Neural crest cell (in vitro differentiated cells): ENCODE data around the gene LCTL. TPM values are rescaled to one million over a fixed set of nuclear protein-coding genes. Genes with fewer than 3 reads are reported as not detected.

Source experiments
- DNase-seq: peaks from one replicate; pipeline ENCODE4 v3.0.0; 2021; ENCODE audit warnings: low read depth, mixed read lengths, low spot score
- H3K27ac Mint-ChIP-seq: one replicate; pipeline ENCODE4 v1.8.0; 2021; ENCODE audit warnings: mild to moderate bottlenecking, mixed read lengths; ENCODE audit not compliant: unreplicated experiment
- H3K27me3 Mint-ChIP-seq: 2 replicates; pipeline ENCODE4 v1.8.0; 2021; ENCODE audit warnings: low read depth, mild to moderate bottlenecking, mixed read lengths
- H3K36me3 Mint-ChIP-seq: 2 replicates; pipeline ENCODE4 v1.8.0; 2021; ENCODE audit warnings: low read depth, mild to moderate bottlenecking, mixed read lengths
- H3K4me1 Mint-ChIP-seq: 2 replicates; pipeline ENCODE4 v1.8.0; 2021; ENCODE audit warnings: mixed read lengths
- H3K4me3 Mint-ChIP-seq: one replicate; pipeline ENCODE4 v1.8.0; 2021; ENCODE audit warnings: mild to moderate bottlenecking, mixed read lengths
- H3K9me3 Mint-ChIP-seq: 2 replicates; pipeline ENCODE4 v1.8.0; 2021; ENCODE audit warnings: mixed read lengths
- CTCF ChIP-seq: fragments of 200-600 bp; sonication (generic); conservative IDR thresholded peaks from 2 replicates; pipeline ENCODE4 v1.5.0; 2021; ENCODE audit warnings: antibody characterized with exemption, mild to moderate bottlenecking
- total RNA-seq: library from RNA; stranded (reverse); gene quantifications from 2 replicates; pipeline ENCODE4 v1.2.1, GENCODE V29; 2021

Gene LCTL
- total RNA-seq, 1 donor from 2014 or later, result 2.1 TPM

GRCh38 chr15:66586155-66586976 lies 20.6 kb upstream of the LCTL start:
- Mint-ChIP-seq H3K9me3 (peaks cover 2% of the 10 kb centered on the region), H3K27me3 (no peaks in the 10 kb centered on the region), H3K36me3 (no peaks in the 10 kb centered on the region), H3K4me1 (peaks cover 19% of the 10 kb centered on the region), H3K4me3 (no peak overlapping the region), H3K27ac (no peak overlapping the region)
- no peak for DNase-seq
- TF ChIP-seq CTCF, result no peak

- Mint-ChIP-seq H3K9me3 (peaks cover 2% of the 10 kb centered on the region), H3K27me3 (no peaks in the 10 kb centered on the region), H3K36me3 (no peaks in the 10 kb centered on the region), H3K4me1 (peaks cover 19% of the 10 kb centered on the region), H3K4me3 (no peak overlapping the region), H3K27ac (no peak overlapping the region)
- TF ChIP-seq CTCF, result no peak
- DNase-seq, result no peak
These were observed 16.3 kb upstream of the LCTL start for GRCh38 chr15:66581972-66582537.

GRCh38 chr15:66580643-66581042 lies 14.8 kb upstream of the LCTL start:
- Mint-ChIP-seq H3K36me3 (no peaks in the 10 kb centered on the region), H3K4me3 (no peak overlapping the region), H3K9me3 (peaks cover 2% of the 10 kb centered on the region), H3K4me1 (peaks cover 9% of the 10 kb centered on the region), H3K27ac (peak overlapping the region; percentile 57), H3K27me3 (no peaks in the 10 kb centered on the region)
- no peak for TF ChIP-seq CTCF
- DNase-seq, result no peak

GRCh38 chr15:66578286-66578875 lies 12.6 kb upstream of the LCTL start:
- no peak for TF ChIP-seq CTCF
- Mint-ChIP-seq H3K36me3 (no peaks in the 10 kb centered on the region), H3K27ac (no peak overlapping the region), H3K9me3 (peaks cover 2% of the 10 kb centered on the region), H3K27me3 (no peaks in the 10 kb centered on the region), H3K4me3 (no peak overlapping the region), H3K4me1 (peaks cover 14% of the 10 kb centered on the region)
- DNase-seq, result no peak

- DNase-seq, result no peak
- TF ChIP-seq CTCF, result no peak
- Mint-ChIP-seq H3K4me3 (no peak overlapping the region), H3K9me3 (no peaks in the 10 kb centered on the region), H3K36me3 (no peaks in the 10 kb centered on the region), H3K27me3 (no peaks in the 10 kb centered on the region), H3K27ac (no peak overlapping the region), H3K4me1 (peaks cover 5% of the 10 kb centered on the region)
These were observed 8.8 kb upstream of the LCTL start for GRCh38 chr15:66574596-66574950.
